Measurements from ENCODE around the gene EXOSC2. TPM values are rescaled to one million over a fixed set of nuclear protein-coding genes. Genes with fewer than 3 reads are reported as not detected.

Gene EXOSC2
- total and polyA plus RNA-seq, 2 of the 8 experiments (the other 6 are each of a cell fraction or from before 2014, with no cell fraction given) = 47.8 to 93.6 TPM

DNA sequence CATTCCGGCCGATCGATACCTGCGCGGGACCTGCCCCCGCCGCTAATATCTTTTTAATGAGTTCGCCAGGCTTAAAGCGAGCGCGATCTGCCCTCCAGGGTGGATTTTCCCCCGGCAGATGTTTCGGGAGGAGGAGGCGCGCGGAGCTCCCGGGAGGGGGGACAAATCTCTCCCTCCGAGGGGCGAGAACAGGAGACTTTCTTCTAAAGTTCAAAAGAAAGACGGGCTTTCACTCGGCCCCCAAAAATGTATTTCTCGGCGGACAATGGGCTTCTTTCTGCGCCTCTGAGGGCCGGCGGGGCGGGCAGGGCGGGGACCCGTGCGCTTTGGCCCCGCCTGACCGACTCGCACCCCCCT is 33.3 kb upstream of the EXOSC2 start:
- Histone ChIP-seq H2BK120ac (replicated peaks; ENCODE audit: low read depth, low read length) (no peak overlapping the region), H3K27me3 (replicated peaks in 1 of 4; ENCODE audit: control insufficient read depth in 3 of 4, extremely low read depth in 1 of 4, insufficient read depth in 3 of 4, low read length in 3 of 4) (peaks cover 75 to 99% (median 94%) of the 10 kb centered on the region in 4 experiments), H2AK5ac (ENCODE audit: low read depth, low read length) (no peak overlapping the region), H3K4me1 (replicated peaks in 1 of 4; ENCODE audit: control insufficient read depth in 3 of 4, insufficient read depth in 4 of 4, low read length in 3 of 4) (peaks cover 4 to 30% (median 18%) of the 10 kb centered on the region in 4 experiments), H2BK15ac (ENCODE audit: low read length) (no peak overlapping the region), H3K14ac (ENCODE audit: insufficient read length) (no peak overlapping the region), H4K5ac (ENCODE audit: insufficient read length, low read depth, low read length) (no peak overlapping the region), H3K4me2 (ENCODE audit: insufficient read depth in 1 of 2, low read depth in 2 of 2, low read length in 2 of 2) (peak overlapping the region; percentile 62 to 74), H3K23me2 (ENCODE audit: low read depth, low read length) (peaks cover 12% of the 10 kb centered on the region; the same call in 1 of the 2 replicates), H3K4me3 (ENCODE audit: extremely low read depth in 1 of 4, insufficient read depth in 2 of 4, low read depth in 3 of 4, low read length in 4 of 4) (peak overlapping the region; percentile 30 to 62 (median 36)), H4K20me1 (replicated peaks in 1 of 2; ENCODE audit: control insufficient read depth in 1 of 2, insufficient read depth in 2 of 2, low read length in 2 of 2) (peaks cover 5 to 14% of the 10 kb centered on the region in 2 experiments), H3K9ac (replicated peaks in 1 of 4; ENCODE audit: extremely low read depth in 1 of 4, low read depth in 3 of 4, low read length in 3 of 4) (no peak overlapping the region), H2AFZ (ENCODE audit: low read length) (no peak overlapping the region), H3K56ac (replicated peaks; ENCODE audit: insufficient read length, low read depth, low read length) (no peak overlapping the region), H4K8ac (ENCODE audit: extremely low read depth, insufficient read depth, low read length) (no peak overlapping the region), H3K79me2 (ENCODE audit: control insufficient read depth in 1 of 2, insufficient read depth in 2 of 2, low read length in 2 of 2) (no peaks in the 10 kb centered on the region), H3K23ac (ENCODE audit: insufficient read length) (no peak overlapping the region), H3K27ac (ENCODE audit: low read depth, low read length) (no peak overlapping the region), H2BK20ac (ENCODE audit: low read length) (no peak overlapping the region), H3K18ac (ENCODE audit: extremely low read depth, low read length) (no peak overlapping the region; the same call in 1 of the 2 replicates), H3K9me3 (ENCODE audit: insufficient read depth in 2 of 2, low read depth in 1 of 2, low read length in 1 of 2) (peaks cover 6 to 8% of the 10 kb centered on the region in 2 experiments; a peak in 3 of 4 replicates), H3K36me3 (ENCODE audit: control insufficient read depth in 2 of 4, insufficient read depth in 4 of 4, low read length in 3 of 4) (peaks cover 0 to 6% (median 0%) of the 10 kb centered on the region in 4 experiments; a peak in 1 of 8 replicates), H3K79me1 (ENCODE audit: low read depth, low read length) (no peaks in the 10 kb centered on the region), H2BK5ac (ENCODE audit: low read depth, low read length) (no peak overlapping the region), H2BK12ac (ENCODE audit: low read depth, low read length) (no peak overlapping the region), H4K91ac (replicated peaks; ENCODE audit: insufficient read length, low read length) (no peak overlapping the region), H3K4ac (replicated peaks; ENCODE audit: insufficient read length, low read depth, low read length) (no peak overlapping the region)
- FAIRE-seq = no peak
- ChIA-PET POLR2A (ENCODE audit: partially characterized antibody) (no interaction called here), CTCF (ENCODE audit: partially characterized antibody) (interaction anchor here (1.3 kb wide), 1 partner anchor 194 kb away, joined by 3 read pairs; no protein-coding TSS in a partner anchor)
- WGBS, 2 experiments (ENCODE audit: extremely low coverage in 1 of 2, insufficient coverage in 1 of 2, insufficient read length in 1 of 2, insufficient replicate concordance in 2 of 2, low coverage in 1 of 2, low lambda C conversion rate in 2 of 2, missing lambda C conversion rate in 1 of 2) = 1% methylated on average over 20 of the region's 33 CpGs; no CpG with 5 or more reads in 1 of the 2 experiments
- peak in 1 of 2 experiments; percentile 54 for DNase-seq (ENCODE audit: low read depth in 1 of 2, low spot score in 2 of 2)
- TF ChIP-seq ASH2L (IDR thresholded peaks at IDR 0.05; ENCODE audit: low read length) (peak; percentile 0), SUZ12 (IDR thresholded peaks at IDR 0.05; ENCODE audit: low read length) (peak; percentile 57)
- TF ChIP-seq, protein P1, sequence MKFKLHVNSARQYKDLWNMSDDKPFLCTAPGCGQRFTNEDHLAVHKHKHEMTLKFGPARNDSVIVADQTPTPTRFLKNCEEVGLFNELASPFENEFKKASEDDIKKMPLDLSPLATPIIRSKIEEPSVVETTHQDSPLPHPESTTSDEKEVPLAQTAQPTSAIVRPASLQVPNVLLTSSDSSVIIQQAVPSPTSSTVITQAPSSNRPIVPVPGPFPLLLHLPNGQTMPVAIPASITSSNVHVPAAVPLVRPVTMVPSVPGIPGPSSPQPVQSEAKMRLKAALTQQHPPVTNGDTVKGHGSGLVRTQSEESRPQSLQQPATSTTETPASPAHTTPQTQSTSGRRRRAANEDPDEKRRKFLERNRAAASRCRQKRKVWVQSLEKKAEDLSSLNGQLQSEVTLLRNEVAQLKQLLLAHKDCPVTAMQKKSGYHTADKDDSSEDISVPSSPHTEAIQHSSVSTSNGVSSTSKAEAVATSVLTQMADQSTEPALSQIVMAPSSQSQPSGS (IDR thresholded peaks at IDR 0.05; ENCODE audit: low read length) = no peak

Measured in H1 (cell line).